HG03064 (cell line): Measurements from ENCODE around the gene KCNH6.

Source experiments
- ATAC-seq: cut with Tn5 transposase; IDR thresholded peaks from one replicate; pipeline ENCODE4 v1.9.1; 2021; ENCODE audit warnings: low read depth; ENCODE audit not compliant: unreplicated experiment

The KCNH6 gene

DNA sequence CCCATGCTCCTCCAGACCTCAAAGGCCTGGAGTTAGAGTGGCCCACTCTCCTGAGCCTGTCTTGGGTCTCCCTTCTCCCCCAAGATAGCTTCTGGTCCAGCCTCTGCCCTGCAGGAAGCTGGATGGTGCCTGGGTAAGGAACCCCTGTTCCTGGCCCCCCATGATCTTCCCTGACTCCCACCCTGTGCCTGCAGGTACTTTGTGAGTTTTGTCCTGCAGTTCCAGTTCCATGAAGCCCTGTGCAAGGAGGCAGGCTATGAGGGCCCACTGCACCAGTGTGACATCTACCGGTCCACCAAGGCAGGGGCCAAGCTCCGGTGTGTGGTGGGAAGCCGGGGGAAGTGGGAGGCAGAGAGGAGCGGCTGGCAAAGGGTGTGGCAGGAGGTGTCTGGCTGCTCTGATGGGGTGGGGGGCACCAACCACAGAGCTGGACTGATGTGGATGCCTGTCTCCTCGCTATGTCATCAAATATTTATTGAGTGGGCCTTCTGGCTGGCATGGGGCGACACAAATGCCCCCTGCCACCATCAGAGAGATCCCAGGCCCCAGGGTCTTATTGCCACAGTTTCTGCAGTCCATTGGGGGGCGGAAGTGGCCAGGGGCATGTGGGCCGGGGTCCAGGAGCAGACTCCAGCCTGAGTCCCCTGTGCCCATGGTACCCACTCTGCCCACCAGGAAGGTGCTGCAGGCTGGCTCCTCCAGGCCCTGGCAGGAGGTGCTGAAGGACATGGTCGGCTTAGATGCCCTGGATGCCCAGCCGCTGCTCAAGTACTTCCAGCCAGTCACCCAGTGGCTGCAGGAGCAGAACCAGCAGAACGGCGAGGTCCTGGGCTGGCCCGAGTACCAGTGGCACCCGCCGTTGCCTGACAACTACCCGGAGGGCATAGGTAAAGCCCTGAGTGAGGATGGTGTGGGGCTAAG lies 39.2 kb upstream of the KCNH6 start:
- ATAC-seq = no peak

DNA sequence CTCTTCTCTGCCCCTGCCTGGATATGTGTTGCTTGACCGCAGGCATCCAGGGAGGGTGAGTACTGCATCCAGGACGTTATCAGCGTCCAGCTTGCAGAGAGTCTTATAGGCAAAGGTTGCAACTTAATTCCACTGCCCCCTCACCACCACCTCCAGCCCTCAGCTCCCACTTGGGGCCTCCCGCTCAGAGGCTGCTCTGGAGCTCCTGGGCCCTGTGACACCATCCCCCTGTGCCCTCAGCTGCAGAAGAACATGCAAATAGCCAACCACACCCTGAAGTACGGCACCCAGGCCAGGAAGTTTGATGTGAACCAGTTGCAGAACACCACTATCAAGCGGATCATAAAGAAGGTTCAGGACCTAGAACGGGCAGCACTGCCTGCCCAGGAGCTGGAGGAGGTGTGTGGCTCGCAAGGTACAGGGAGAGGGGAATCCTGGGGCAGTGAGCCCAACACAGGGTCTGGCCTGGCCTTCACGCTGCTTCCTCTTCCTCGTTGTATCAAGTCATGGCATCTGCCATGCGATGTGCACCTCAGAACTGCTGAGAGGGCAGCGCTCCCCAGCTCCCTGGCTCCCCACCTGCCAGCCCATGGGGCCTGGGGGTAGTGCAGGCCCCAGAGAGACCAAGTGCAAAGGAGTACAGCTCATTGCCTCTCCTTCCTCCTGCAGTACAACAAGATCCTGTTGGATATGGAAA lies 36.7 kb upstream of the KCNH6 start:
- no peak for ATAC-seq

DNA sequence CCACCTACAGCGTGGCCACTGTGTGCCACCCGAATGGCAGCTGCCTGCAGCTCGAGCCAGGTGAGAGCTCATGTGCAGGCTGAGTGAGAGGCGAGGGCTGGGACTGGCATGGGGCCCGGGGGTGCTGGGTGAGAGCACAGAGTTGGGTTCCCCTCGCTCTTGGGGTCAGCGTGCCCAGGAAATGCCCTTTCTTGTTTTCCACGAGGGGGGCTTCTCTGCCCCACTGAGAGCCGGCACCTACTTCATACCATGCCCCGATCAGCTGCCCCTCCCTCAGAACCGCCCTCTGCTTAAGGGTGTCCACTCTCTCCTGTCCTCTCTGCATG lies 36.2 kb upstream of the KCNH6 start:
- ATAC-seq = no peak

DNA sequence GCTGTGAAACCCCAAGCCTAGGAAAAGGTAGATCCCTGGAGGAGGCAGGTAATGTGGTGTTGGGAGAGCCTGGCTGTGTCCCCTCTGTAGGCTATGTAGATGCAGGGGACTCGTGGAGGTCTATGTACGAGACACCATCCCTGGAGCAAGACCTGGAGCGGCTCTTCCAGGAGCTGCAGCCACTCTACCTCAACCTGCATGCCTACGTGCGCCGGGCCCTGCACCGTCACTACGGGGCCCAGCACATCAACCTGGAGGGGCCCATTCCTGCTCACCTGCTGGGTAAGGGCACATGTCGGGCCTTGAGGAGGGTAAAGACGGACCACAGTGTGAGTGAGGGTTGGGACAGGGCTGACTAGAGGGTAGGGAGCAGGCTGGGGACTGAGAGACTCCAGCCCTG lies 34.3 kb upstream of the KCNH6 start:
- no peak for ATAC-seq

DNA sequence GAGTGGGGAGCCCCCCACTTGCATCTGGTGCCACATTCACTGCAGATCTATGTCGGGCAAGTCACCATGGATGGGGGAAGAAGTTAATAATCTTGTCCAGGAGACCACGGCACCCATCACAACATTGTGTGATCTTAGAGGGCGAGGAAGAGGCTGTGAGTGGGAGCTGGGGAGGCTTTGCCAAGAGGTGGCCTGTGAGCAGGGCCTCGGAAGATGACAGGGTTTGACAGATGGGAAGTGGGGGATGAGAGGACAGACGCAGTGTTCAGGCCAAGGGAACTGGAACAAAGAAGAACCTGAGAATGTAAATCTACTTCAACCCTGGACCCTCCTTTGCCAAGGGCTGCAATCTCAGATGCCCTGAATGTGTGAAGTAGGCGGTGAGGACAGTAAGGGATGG lies 33.9 kb upstream of the KCNH6 start:
- ATAC-seq = no peak

DNA sequence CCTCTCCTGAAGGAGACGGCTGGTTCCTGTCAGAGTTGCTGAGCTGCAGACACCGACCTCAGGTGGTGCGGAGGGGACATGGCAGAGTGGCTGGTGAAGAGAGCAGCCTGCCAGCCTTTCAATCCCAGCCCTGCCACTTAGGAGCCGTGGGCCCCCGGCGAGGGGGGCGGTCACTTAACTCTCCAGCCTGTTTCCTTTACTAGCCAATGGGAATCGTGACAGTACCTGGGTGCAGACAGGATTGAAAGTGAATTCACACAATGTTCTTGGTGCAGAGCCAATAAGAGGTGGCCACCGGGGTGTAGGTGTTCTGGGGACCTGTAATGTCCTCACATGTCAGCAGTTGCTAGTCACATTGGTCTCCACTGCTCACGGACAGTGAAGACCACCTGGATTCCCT lies 32.8 kb upstream of the KCNH6 start:
- ATAC-seq = no peak

DNA sequence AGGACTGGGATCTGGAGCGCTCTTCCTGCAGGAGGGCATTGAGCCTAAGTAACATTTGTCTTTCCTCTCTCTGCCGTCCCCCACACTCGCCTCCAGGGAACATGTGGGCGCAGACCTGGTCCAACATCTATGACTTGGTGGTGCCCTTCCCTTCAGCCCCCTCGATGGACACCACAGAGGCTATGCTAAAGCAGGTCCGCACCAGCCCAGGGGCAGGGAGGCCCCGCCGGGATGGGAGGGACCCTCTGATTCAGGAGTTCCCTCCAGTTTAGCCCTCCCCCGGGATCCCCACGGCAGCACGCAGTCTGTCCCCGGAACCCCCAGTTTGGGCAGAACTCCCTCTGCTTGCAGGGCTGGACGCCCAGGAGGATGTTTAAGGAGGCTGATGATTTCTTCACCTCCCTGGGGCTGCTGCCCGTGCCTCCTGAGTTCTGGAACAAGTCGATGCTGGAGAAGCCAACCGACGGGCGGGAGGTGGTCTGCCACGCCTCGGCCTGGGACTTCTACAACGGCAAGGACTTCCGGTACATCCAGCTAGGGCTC lies 32.2 kb upstream of the KCNH6 start:
- no peak for ATAC-seq

DNA sequence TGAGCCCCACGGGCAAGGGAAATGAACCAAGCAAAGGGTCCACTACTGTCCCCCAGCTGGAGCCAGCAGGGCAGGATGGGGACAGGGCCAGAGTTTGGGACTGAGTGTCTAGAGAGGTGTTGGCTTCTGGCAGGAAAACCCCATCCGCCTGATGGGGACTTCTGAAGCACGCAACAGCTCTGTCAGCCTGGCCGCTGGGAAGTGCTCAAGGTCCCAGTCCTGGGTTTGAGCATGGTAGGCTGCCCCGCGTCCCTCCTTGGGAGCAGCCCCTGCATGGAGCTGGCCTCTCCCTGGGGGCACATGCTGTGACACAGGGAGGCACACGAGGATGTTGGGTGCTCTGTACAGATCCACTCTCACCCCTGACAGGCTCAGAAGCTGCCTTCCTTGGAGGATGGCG lies 31.7 kb upstream of the KCNH6 start:
- ATAC-seq = no peak

DNA sequence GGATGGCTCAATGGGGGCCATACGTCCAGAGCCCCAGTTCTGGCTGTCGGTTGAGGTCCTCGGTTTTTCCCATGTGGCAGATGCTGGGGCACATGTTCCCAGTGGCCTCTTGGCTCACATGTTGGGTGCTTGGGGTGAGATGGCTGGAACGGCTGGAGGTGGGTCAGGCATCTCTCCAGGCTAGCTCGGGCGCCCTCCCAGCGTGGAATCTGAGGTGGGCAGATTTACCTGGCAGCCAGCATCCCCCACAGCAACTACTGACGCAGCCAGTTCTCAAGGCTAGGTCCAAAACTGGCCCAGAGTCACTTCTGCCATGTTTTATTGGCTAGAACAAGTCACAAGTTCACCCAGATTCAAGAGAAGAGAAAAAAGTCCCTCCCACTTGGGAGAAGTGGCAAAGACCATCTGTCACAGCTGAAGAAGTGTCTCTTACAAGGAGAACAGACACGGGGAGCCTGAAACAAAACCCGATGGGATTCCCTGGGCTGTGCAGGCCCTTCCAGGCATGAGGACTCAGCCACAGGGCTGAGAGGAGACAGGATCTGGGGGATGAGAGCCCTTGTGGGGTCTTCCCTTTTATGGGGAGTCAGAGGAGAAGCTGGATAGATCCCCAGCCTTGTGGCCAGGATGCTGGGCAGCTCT lies 31.1 kb upstream of the KCNH6 start:
- no peak for ATAC-seq

DNA sequence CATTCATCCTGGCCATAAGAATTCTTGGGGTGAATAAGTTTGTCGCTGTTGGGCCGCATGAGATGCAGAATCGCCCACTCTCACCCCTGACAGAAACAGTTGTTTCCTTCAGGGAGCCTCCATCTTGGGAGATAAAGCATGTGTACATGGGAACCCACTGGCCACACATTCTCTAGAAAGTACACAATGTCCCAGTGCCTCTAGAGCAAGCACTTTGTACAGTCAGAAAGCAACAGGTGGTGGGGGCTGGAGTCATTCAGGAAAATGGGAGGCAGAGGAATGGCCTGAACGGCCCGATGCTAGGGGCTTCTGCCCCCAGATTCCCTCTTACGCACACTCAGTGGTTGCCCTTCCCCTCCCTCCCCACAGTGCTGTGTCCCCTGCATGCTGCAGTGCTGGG lies 30.2 kb upstream of the KCNH6 start:
- no peak for ATAC-seq

DNA sequence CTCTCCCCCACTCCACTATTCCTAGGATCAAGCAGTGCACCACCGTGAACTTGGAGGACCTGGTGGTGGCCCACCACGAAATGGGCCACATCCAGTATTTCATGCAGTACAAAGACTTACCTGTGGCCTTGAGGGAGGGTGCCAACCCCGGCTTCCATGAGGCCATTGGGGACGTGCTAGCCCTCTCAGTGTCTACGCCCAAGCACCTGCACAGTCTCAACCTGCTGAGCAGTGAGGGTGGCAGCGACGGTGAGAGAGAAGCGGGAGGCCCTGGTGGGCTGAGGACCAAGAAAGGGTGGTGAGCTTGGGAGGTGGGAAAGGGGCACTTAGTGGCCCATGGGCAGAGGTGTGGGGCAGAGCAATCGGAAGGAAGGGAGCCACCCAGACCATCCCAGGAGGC lies 29.7 kb upstream of the KCNH6 start:
- no peak for ATAC-seq

DNA sequence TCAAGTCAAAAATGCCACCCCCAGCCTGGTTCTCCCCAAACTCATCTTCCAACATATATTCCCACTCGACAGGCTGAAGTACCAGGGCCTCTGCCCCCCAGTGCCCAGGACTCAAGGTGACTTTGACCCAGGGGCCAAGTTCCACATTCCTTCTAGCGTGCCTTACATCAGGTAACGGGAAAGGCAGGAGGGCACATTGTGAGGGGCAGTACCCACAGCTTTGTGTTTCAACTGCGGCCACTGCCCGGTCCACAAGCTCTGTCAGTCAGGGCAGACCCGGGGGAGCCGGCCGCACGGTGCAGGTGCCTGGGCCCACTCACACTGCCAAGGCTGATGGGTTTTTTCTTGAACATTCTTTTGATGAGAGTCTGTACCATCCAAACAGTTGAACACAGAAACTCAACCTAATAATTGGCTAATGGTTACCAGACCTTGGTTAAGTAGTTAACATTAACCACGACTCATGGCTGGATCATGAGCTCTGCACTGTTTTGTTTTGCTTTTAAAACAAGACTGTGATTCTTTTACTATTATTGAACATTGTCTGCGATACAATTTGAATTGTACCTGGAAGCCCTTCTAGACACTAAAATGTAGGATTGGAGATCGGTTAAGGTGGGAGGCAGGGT lies 28.7 kb upstream of the KCNH6 start:
- ATAC-seq = no peak

DNA sequence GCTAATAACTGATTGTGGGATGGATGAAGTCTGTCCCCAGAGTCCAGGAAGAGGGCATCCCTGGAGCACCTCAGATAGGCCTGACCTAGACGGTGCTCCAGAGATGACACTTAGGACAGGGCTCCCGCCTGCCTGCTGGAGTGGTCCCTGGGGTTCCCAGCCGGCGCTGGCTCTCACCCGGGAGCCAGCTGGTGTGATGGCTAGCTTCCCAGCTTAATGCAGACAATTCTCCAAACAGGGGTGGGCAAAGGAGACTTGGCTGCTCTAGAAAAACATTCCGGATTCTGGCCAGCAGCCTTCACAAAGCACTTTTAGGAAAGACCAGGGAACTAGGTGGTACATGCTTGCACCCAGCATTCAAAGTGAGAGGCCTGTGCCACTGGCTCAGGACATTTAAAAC lies 27.7 kb upstream of the KCNH6 start:
- ATAC-seq = no peak

DNA sequence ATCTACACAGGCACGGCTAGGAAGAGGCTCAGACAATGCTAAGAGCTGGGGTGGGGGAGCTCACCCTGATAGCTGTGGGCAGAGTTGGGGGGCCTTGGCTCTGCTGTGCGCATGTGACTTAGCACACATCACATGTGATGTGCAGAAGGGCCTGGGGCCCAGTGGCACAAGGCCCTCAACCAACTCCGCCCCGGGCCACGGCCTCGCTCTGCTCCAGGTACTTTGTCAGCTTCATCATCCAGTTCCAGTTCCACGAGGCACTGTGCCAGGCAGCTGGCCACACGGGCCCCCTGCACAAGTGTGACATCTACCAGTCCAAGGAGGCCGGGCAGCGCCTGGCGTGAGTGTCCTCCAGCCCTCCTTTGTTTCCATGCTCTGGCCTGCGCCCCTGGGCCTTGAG lies 27.0 kb upstream of the KCNH6 start:
- ATAC-seq = no peak

DNA sequence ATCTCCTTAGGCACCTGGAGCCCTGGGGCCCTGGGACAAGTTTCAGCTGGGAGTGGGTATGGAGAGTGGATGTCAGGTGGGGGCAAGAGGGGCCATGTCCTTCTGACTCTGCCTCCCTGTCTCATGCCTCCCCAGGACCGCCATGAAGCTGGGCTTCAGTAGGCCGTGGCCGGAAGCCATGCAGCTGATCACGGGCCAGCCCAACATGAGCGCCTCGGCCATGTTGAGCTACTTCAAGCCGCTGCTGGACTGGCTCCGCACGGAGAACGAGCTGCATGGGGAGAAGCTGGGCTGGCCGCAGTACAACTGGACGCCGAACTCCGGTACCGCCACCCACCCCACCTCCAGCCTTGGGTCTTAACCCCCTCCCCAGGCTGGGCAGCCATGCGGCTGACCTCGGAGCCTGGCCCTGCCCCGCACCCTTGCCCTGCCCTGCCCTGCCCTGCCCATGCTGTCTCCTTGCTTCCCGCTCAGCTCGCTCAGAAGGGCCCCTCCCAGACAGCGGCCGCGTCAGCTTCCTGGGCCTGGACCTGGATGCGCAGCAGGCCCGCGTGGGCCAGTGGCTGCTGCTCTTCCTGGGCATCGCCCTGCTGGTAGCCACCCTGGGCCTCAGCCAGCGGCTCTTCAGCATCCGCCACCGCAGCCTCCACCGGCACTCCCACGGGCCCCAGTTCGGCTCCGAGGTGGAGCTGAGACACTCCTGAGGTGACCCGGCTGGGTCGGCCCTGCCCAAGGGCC lies 26.3 kb upstream of the KCNH6 start:
- ATAC-seq = no peak

DNA sequence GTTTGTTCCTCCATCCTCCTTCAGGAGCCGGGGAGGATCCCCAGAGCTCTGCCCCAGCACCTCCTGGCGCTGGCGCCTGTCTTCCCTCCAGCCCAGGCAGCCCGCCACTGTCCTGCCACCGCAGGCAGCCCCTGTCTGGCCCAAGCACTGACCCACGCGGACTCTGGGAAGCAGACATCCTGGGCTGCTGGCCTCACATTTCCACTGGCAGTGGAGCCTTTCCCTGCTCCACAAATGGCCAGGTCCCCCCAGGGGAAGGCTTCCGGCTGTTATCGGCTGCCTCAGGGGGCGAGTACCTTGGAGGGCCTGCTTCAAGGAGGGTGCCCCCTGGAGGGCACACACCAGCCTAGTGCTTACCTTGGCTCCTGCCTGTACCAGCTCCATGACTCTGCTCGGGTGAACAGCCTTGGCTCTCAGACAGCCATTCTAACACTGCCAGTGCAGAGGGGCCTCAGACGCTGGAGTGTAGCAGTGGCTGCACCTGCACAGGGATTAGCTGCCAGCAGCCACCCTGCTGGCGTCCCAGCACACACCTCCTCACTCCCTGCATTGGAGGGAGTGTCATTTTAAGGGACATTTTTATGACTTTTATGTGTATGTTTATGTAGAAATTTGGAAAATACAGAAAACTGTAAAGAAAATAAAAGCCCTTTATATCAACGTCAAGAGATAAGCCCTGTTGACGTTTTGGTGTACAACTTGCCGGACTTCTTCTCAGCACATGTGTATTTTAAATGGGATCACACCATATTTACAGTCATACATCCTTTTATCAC lies 25.3 kb upstream of the KCNH6 start:
- ATAC-seq = no peak

DNA sequence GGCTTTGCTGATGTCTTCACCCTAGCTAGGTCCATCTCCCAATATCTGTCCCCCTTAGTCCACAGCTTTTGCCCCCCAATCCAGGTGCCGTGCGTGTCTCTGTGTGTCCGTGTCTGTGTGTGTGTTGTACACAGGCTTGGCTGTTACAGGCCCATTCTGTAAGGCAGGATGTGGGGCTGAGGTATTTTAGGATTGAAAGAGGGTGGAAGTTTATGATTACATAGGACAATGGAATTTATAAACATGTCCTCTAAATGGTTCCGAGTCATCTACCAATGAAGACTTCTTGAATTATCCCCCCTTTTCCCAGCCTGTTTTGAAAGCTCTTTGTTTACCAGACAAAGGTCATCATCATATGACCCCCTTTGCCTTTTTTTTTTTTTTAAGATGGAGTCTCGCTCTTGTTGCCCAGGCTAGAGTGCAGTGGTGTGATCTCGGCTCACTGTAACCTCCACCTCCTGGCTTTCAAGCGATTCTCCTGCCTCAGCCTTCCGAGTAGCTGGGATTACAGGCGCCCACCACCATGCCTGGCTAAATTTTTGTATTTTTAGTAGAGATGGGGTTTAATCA lies 24.4 kb upstream of the KCNH6 start:
- ATAC-seq = no peak

DNA sequence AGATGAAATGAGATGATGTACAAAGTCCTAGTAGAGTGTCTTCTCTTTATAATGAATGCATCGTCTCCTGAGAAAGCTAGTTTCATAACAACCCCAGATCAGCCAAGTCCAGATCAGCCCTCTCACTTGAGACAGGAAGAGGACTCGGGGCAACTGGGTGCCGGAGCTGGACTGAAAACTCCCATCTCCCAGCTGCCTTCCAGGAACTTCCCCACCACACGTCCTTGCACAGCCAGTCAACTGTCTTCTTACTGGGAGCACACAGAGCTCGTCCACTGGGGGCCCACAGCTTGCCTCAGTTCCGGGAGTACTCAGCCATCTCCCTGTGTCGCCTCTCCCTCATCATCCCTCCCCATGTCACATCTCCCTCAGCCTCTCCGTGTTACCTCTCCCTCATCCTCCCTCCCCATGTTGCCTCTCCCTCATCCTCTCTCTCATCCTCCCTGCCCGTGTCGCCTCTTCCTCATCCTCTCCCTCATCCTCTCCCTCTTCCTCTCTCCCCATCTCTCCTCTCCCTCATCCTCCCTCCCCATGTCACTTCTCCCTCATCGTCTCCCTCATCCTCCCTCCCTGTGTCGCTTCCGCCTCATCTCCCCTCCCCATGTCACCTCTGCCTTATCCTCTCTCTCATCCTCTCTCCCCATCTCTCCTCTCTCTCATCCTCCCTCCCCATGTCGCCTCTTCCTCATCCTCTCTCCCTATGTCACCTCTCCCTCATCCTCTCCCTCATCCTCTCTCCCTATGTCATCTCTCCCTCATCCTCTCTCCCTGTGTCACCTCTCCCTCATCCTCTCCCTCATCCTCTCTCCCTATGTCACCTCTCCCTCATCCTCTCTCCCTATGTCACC lies 22.4 kb upstream of the KCNH6 start:
- ATAC-seq = no peak
